HG02938 (cell line): Measurements from ENCODE around the gene MEIS2.

Experiments used
- ATAC-seq: cut with Tn5 transposase; IDR thresholded peaks from one replicate; pipeline ENCODE4 v1.9.1; 2021; ENCODE audit warnings: mild to moderate bottlenecking, moderate library complexity; ENCODE audit not compliant: unreplicated experiment

The MEIS2 gene

GRCh38 chr15:36841193-36841592 lies 259.2 kb downstream of the MEIS2 start:
- ATAC-seq: no peak
